Endothelial cell of umbilical vein (primary cell): ENCODE results near the gene CIRBP. TPM values are rescaled to one million over a fixed set of nuclear protein-coding genes. Genes with fewer than 3 reads are reported as not detected.

Source experiments
- BruUV-seq: library from RNA; stranded (reverse); fragments of 400-500 nt; replicated peaks from 2 replicates; lab custom pipeline; 2021; lab: Mats Ljungman, UMichigan
- CTCF ChIA-PET: fragments of 300-600, 350-600 bp; sonication (Branson Sonifier 250); formaldehyde crosslinking; loops from one replicate; lab custom pipeline; 2021; ENCODE audit warnings: antibody characterized with exemption, inconsistent platforms; lab: Charles Lee
- POLR2A ChIA-PET: fragments of 300-600, 350-600 bp; sonication (Branson Sonifier 250); formaldehyde crosslinking; loops from one replicate; lab custom pipeline; 2021; ENCODE audit warnings: antibody characterized with exemption, inconsistent platforms; lab: Charles Lee
- DNase-seq: peaks from one replicate; pipeline ENCODE4 v3.0.0-alpha.2; 2011; ENCODE audit warnings: low read depth, low spot score
- FAIRE-seq: peaks from 2 replicates; lab custom pipeline; 2011; peaks lifted over from hg19 to GRCh38; lab: Jason Lieb, UNC
- H2AFZ ChIP-seq: 2 replicates; pipeline ENCODE4 v1.6.0; 2012; ENCODE audit warnings: low read depth, low read length, control low read depth, inconsistent platforms
- H3K27ac ChIP-seq: 2 replicates; pipeline ENCODE4 v1.5.1; 2011; ENCODE audit warnings: low read depth, mild to moderate bottlenecking, control low read depth, low read length, moderate library complexity; ENCODE audit not compliant: insufficient read depth
- H3K27me3 ChIP-seq, 2 experiments: 2 replicates each; pipeline versions ENCODE4 v1.6.0 to v1.6.1; 2011; ENCODE audit warnings: low read length in 2 of 2, mixed read lengths in 1 of 2; ENCODE audit not compliant: control insufficient read depth in 2 of 2, insufficient read depth in 2 of 2
- H3K36me3 ChIP-seq, 2 experiments: 2 replicates in 1 of 2; 3 replicates in 1 of 2; pipeline ENCODE4 v1.5.1; 2011; ENCODE audit warnings: low read length in 2 of 2, mild to moderate bottlenecking in 1 of 2, moderate library complexity in 1 of 2; ENCODE audit not compliant: control insufficient read depth in 2 of 2, insufficient read depth in 2 of 2; ENCODE audit errors: extremely low read depth in 1 of 2
- H3K4me1 ChIP-seq: 3 replicates; pipeline ENCODE4 v1.5.1; 2011; ENCODE audit warnings: mild to moderate bottlenecking, low read length; ENCODE audit not compliant: control insufficient read depth, insufficient read depth; ENCODE audit errors: extremely low read depth
- H3K4me2 ChIP-seq: 2 replicates; pipeline ENCODE4 v1.6.1; 2011; ENCODE audit warnings: low read length, control low read depth, mixed read lengths; ENCODE audit not compliant: insufficient read depth
- H3K4me3 ChIP-seq, 3 experiments: fragments of 200-600 bp in 1 of 3; sonication (generic), shearing (Covaris generic) in 1 of 3; replicated peaks in 1 of 3; 2 replicates each; pipeline ENCODE4 v1.5.1; 2011 to 2016; ENCODE audit warnings: control low read depth in 3 of 3, low read length in 3 of 3, mild to moderate bottlenecking in 2 of 3, inconsistent platforms in 1 of 3, low read depth in 1 of 3, moderate library complexity in 1 of 3; ENCODE audit not compliant: insufficient read depth in 1 of 3
- H3K79me2 ChIP-seq: 2 replicates; pipeline ENCODE4 v1.6.0; 2012; ENCODE audit warnings: low read length, inconsistent platforms; ENCODE audit not compliant: control insufficient read depth, insufficient read depth
- H3K9ac ChIP-seq: replicated peaks from 2 replicates; pipeline ENCODE3; 2011; ENCODE audit warnings: low read length, control low read depth; ENCODE audit not compliant: insufficient read depth; ENCODE audit errors: extremely low read depth
- H3K9me1 ChIP-seq: replicated peaks from 3 replicates; pipeline ENCODE4 v1.6.0; 2011; ENCODE audit warnings: mild to moderate bottlenecking, low read length; ENCODE audit not compliant: control insufficient read depth, insufficient read depth; ENCODE audit errors: extremely low read depth
- H3K9me3 ChIP-seq: replicated peaks from 2 replicates; pipeline ENCODE4 v1.5.1; 2012; ENCODE audit warnings: low read length, inconsistent platforms; ENCODE audit not compliant: control insufficient read depth, insufficient read depth
- H4K20me1 ChIP-seq: replicated peaks from 2 replicates; pipeline ENCODE3; 2011; ENCODE audit warnings: mild to moderate bottlenecking, low read length; ENCODE audit not compliant: control insufficient read depth, insufficient read depth; ENCODE audit errors: extremely low read depth
- CTCF ChIP-seq, 2 donors: IDR thresholded peaks; 1 replicate in 1 of 2; 2 replicates in 1 of 2; pipeline ENCODE4 v1.5.1; 2011; ENCODE audit warnings: low read length in 2 of 2, mild to moderate bottlenecking in 2 of 2, moderate library complexity in 2 of 2, control low read depth in 1 of 2, inconsistent platforms in 1 of 2, low read depth in 1 of 2; ENCODE audit not compliant: insufficient read depth in 1 of 2; ENCODE audit errors: extremely low read depth in 1 of 2
- EZH2 ChIP-seq: IDR thresholded peaks from 2 replicates; pipeline ENCODE4 v1.6.1; 2012; ENCODE audit warnings: borderline replicate concordance, low read depth, mild to moderate bottlenecking, moderate library complexity, low read length, inconsistent platforms; ENCODE audit not compliant: severe bottlenecking
- FOS ChIP-seq: IDR thresholded peaks from 2 replicates; pipeline ENCODE4 v1.6.1; 2011; ENCODE audit warnings: mild to moderate bottlenecking, low read length, moderate library complexity, borderline replicate concordance; ENCODE audit not compliant: insufficient read depth
- GATA2 ChIP-seq: IDR thresholded peaks from 2 replicates; pipeline ENCODE4 v1.7.0; 2011; ENCODE audit warnings: low read depth, mild to moderate bottlenecking, moderate library complexity, mixed read lengths, low read length; ENCODE audit not compliant: insufficient read length, insufficient read depth
- JUN ChIP-seq: IDR thresholded peaks from 2 replicates; pipeline ENCODE4 v1.6.1; 2011; ENCODE audit warnings: borderline replicate concordance, low read depth; ENCODE audit not compliant: insufficient read length, insufficient read depth
- MAX ChIP-seq: IDR thresholded peaks from 2 replicates; pipeline ENCODE4 v1.6.1; 2011; ENCODE audit not compliant: insufficient read depth, insufficient read length
- MYC ChIP-seq: IDR thresholded peaks from one replicate; pipeline ENCODE4 v1.6.1; 2011; ENCODE audit warnings: mild to moderate bottlenecking, low read depth, low read length
- POLR2A ChIP-seq: IDR thresholded peaks from 2 replicates; pipeline ENCODE4 v1.6.1; 2012; ENCODE audit warnings: low read depth, mild to moderate bottlenecking, control low read depth, low read length
- POLR2AphosphoS5 ChIP-seq: IDR thresholded peaks from 2 replicates; pipeline ENCODE4 v1.6.1; 2012; ENCODE audit warnings: low read depth, mild to moderate bottlenecking, control low read depth, low read length, moderate library complexity; ENCODE audit not compliant: insufficient read depth
- dilution Hi-C: fragments of 300-500 bp; cut with MboI; formaldehyde crosslinking; loops from one replicate; pipeline ENCODE4 v1.15.0; 2019; ENCODE audit warnings: low sequenced_read_pairs; ENCODE audit not compliant: extremely low pct_ligation_motif_present
- intact Hi-C: fragments of 100-400 bp; cut with micrococcal nuclease; formaldehyde crosslinking; loops from one replicate; pipeline ENCODE4 v1.10.0; 2022
- polyA plus RNA-seq, 4 experiments: library from polyadenylated mRNA; depleted of rRNA in 3 of 4; stranded (reverse) in 3 of 4; unstranded in 1 of 4; fragments of >200 nt; gene quantifications; 2 replicates each; pipeline versions ENCODE4 v1.2.1 to v1.2.3, GENCODE V29; 2011 to 2012; ENCODE audit warnings: missing spikeins in 1 of 4
- total RNA-seq: library from RNA; stranded (reverse); gene quantifications from 2 replicates; pipeline ENCODE4 v1.2.3, GENCODE V29; 2021

CIRBP gene
- total and polyA plus RNA-seq, 2 donors (not counting 3 experiments of a cell fraction or from before 2014, with no cell fraction given), result 225 to 439 TPM

GRCh38 chr19:1227304-1228054, 41.7 kb upstream of the CIRBP start:
- no peak overlapping the region for H3K27ac ChIP-seq
- no peak overlapping the region for H3K4me3 ChIP-seq
- intact Hi-C loops, result no loop called here
- no peaks in the 10 kb centered on the region for H4K20me1 ChIP-seq
- DNase-seq (no peak), FAIRE-seq (no peak)
- H3K27me3 ChIP-seq, result no peaks in the 10 kb centered on the region
- dilution Hi-C loops, result no loop called here
- H3K9ac ChIP-seq, result no peak overlapping the region
- peaks cover 2% of the 10 kb centered on the region for H3K4me1 ChIP-seq
- peaks cover 5 to 15% of the 10 kb centered on the region in 2 experiments for H3K36me3 ChIP-seq
- CTCF ChIA-PET, result interaction anchor here (0.9 kb wide), 1 partner anchor 14 kb away, joined by 3 read pairs; no protein-coding TSS in a partner anchor
- no peak for TF ChIP-seq MYC
- TF ChIP-seq EZH2, result no peak
- no peak for TF ChIP-seq CTCF (IDR thresholded peaks at IDR 0.05; ENCODE audit: extremely low read depth in 1 of 2, insufficient read depth in 1 of 2, low read depth in 1 of 2, low read length in 2 of 2)
- no peak for TF ChIP-seq FOS
- TF ChIP-seq MAX, result no peak
- no peak for TF ChIP-seq POLR2AphosphoS5
- no peak for TF ChIP-seq JUN
- TF ChIP-seq GATA2, result no peak
- TF ChIP-seq POLR2A, result no peak
- H3K79me2 ChIP-seq, result no peaks in the 10 kb centered on the region
- H3K4me2 ChIP-seq, result no peak overlapping the region
- POLR2A ChIA-PET, result no interaction called here
- no peaks in the 10 kb centered on the region for H3K9me3 ChIP-seq
- no peaks in the 10 kb centered on the region for H3K9me1 ChIP-seq
- BruUV-seq, result no TSS peak
- no peak overlapping the region for H2AFZ ChIP-seq
